T-cell (primary cell): ENCODE measurements around the gene CLSTN2. TPM values are rescaled to one million over a fixed set of nuclear protein-coding genes. Genes with fewer than 3 reads are reported as not detected.

Source experiments
- ATAC-seq, 4 experiments: fragments of 200-7000 bp in 3 of 4; fragments of 150-1000 bp in 1 of 4; cut with Tn5 transposase; replicated peaks in 1 of 4; 1 replicate in 3 of 4; 2 replicates in 1 of 4; pipeline ENCODE4 v1.10.0; 2021; ENCODE audit warnings: moderate library complexity in 3 of 4, mild to moderate bottlenecking in 2 of 4, moderate number of reproducible peaks in 1 of 4
- CTCF ChIA-PET, 2 donors: fragments of 300-600 bp; sonication (Branson Sonifier 250); formaldehyde crosslinking; loops; one replicate each; lab custom pipeline; 2022; ENCODE audit warnings: antibody characterized with exemption in 2 of 2; lab: Charles Lee
- POLR2A ChIA-PET, 2 donors: fragments of 300-600 bp; sonication (Branson Sonifier 250); formaldehyde crosslinking; loops; one replicate each; lab custom pipeline; 2022; ENCODE audit warnings: antibody characterized with exemption in 2 of 2; lab: Charles Lee
- DNase-seq, 35 experiments: peaks; one replicate each; pipeline versions ENCODE4 v3.0.0 to v3.0.0-alpha.2; 2013 to 2023
- H3K27ac ChIP-seq: one replicate; pipeline ENCODE4 v1.5.1; 2013; ENCODE audit warnings: low read length
- H3K27me3 ChIP-seq, 2 experiments: replicated peaks in 1 of 2; 1 replicate in 1 of 2; 2 replicates in 1 of 2; pipeline versions ENCODE4 v1.6.1 to v1.7.0; 2013; ENCODE audit warnings: low read length in 1 of 2, mixed read lengths in 1 of 2; ENCODE audit not compliant: control insufficient read depth in 2 of 2, insufficient read depth in 2 of 2; ENCODE audit errors: extremely low read depth in 1 of 2
- H3K36me3 ChIP-seq, 2 donors: 1 replicate in 1 of 2; 2 replicates in 1 of 2; pipeline versions ENCODE4 v1.6.1 to v1.7.0; 2013; ENCODE audit warnings: low read length in 1 of 2; ENCODE audit not compliant: control insufficient read depth in 2 of 2, insufficient read depth in 1 of 2; ENCODE audit errors: extremely low read depth in 1 of 2
- H3K4me1 ChIP-seq, 2 experiments: 1 replicate in 1 of 2; 2 replicates in 1 of 2; pipeline versions ENCODE4 v1.6.1 to v1.7.0; 2013; ENCODE audit warnings: low read length in 2 of 2, mixed read lengths in 1 of 2; ENCODE audit not compliant: insufficient read depth in 2 of 2, control insufficient read depth in 1 of 2; ENCODE audit errors: extremely low read depth in 1 of 2
- H3K4me3 ChIP-seq, 2 donors: 1 replicate in 1 of 2; 2 replicates in 1 of 2; pipeline versions ENCODE4 v1.5.1 to v1.7.0; 2013; ENCODE audit warnings: mild to moderate bottlenecking in 2 of 2, low read length in 1 of 2, moderate library complexity in 1 of 2; ENCODE audit not compliant: control insufficient read depth in 1 of 2; ENCODE audit errors: extremely low read depth in 1 of 2
- H3K9me3 ChIP-seq: 2 replicates; pipeline ENCODE4 v1.7.0; 2013
- H3K27ac Mint-ChIP-seq, 2 donors: one replicate each; pipeline ENCODE4 v1.8.0; 2020 to 2021; ENCODE audit warnings: mild to moderate bottlenecking in 2 of 2, mixed read lengths in 2 of 2
- H3K27me3 Mint-ChIP-seq, 2 donors: one replicate each; pipeline ENCODE4 v1.8.0; 2021 to 2022; ENCODE audit warnings: mixed read lengths in 2 of 2
- H3K36me3 Mint-ChIP-seq: one replicate; pipeline ENCODE4 v1.8.0; 2021; ENCODE audit warnings: mixed read lengths
- H3K4me1 Mint-ChIP-seq, 3 donors: one replicate each; pipeline ENCODE4 v1.8.0; 2020 to 2022; ENCODE audit warnings: mixed read lengths in 3 of 3, mild to moderate bottlenecking in 1 of 3
- H3K4me3 Mint-ChIP-seq, 3 donors: one replicate each; pipeline ENCODE4 v1.8.0; 2020 to 2022; ENCODE audit warnings: mild to moderate bottlenecking in 3 of 3, mixed read lengths in 3 of 3, moderate library complexity in 3 of 3
- H3K9me3 Mint-ChIP-seq, 3 donors: one replicate each; pipeline ENCODE4 v1.8.0; 2020 to 2022; ENCODE audit warnings: mixed read lengths in 3 of 3
- WGBS: methylation state at CpG from one replicate; pipeline ENCODE4 v1.1.5; 2013; ENCODE audit warnings: missing lambda C conversion rate; ENCODE audit not compliant: insufficient coverage; 5-methylcytosine and 5-hydroxymethylcytosine counted together
- total RNA-seq, 35 experiments: library from RNA in 6 of 35; stranded (reverse) in 6 of 35; fragments of 120-200 nt in 1 of 35; gene quantifications; one replicate each; pipeline versions ENCODE4 v1.2.1 to v1.2.4 and lab custom pipeline; 2013 to 2026

The CLSTN2 gene
- total RNA-seq, 5 donors from 2014 or later (not counting 1 experiment from before 2014, with no cell fraction given) = under 0.01 to 0.12 (median 0.03) TPM; not detected in 2

GRCh38 chr3:139974809-139975425, 39.9 kb downstream of the CLSTN2 start:
- Histone ChIP-seq H3K4me3 (no peak overlapping the region), H3K4me1 (no peaks in the 10 kb centered on the region), H3K27ac (no peak overlapping the region), H3K9me3 (no peaks in the 10 kb centered on the region), H3K36me3 (no peaks in the 10 kb centered on the region), H3K27me3 (peaks cover 0 to 3% of the 10 kb centered on the region in 2 experiments)
- DNase-seq = no peak
- Mint-ChIP-seq H3K27me3 (peaks cover 0 to 3% of the 10 kb centered on the region in 2 donors), H3K4me1 (no peaks in the 10 kb centered on the region), H3K4me3 (no peak overlapping the region), H3K36me3 (no peaks in the 10 kb centered on the region), H3K9me3 (no peaks in the 10 kb centered on the region), H3K27ac (no peak overlapping the region)
- POLR2A ChIA-PET = no interaction called here
- 33% methylated on average over 1 of the region's 2 CpGs for WGBS
- no peak for ATAC-seq
- CTCF ChIA-PET = no interaction called here

- no peaks in the 10 kb centered on the region for H3K4me1 Mint-ChIP-seq
- Histone ChIP-seq H3K27ac (no peak overlapping the region), H3K27me3 (peaks cover 0 to 3% of the 10 kb centered on the region in 2 experiments), H3K4me3 (no peak overlapping the region), H3K36me3 (no peaks in the 10 kb centered on the region), H3K9me3 (no peaks in the 10 kb centered on the region), H3K4me1 (no peaks in the 10 kb centered on the region)
- no peak overlapping the region for H3K4me3 Mint-ChIP-seq
- peaks cover 0 to 4% (median 0%) of the 10 kb centered on the region in 3 donors for H3K9me3 Mint-ChIP-seq
- no peaks in the 10 kb centered on the region for H3K36me3 Mint-ChIP-seq
- ATAC-seq (no peak), DNase-seq (no peak)
- peaks cover 0 to 10% of the 10 kb centered on the region in 2 donors for H3K27me3 Mint-ChIP-seq
- 86% methylated on average over 1 of the region's 5 CpGs for WGBS
- ChIA-PET POLR2A (interaction anchor here in 1 of 2 donors (0.6 kb wide), 1 partner anchor 33 kb away, joined by 3 read pairs; no protein-coding TSS in a partner anchor), CTCF (no interaction called here)
- no peak overlapping the region for H3K27ac Mint-ChIP-seq
Measured at GRCh38 chr3:139975594-139976365, 40.8 kb downstream of the CLSTN2 start.

GRCh38 chr3:139978966-139979365, 44.0 kb downstream of the CLSTN2 start:
- ATAC-seq (no peak), DNase-seq (no peak)
- Histone ChIP-seq H3K9me3 (no peaks in the 10 kb centered on the region), H3K27ac (no peak overlapping the region), H3K4me3 (no peak overlapping the region), H3K36me3 (no peaks in the 10 kb centered on the region), H3K4me1 (no peaks in the 10 kb centered on the region), H3K27me3 (no peaks in the 10 kb centered on the region)
- Mint-ChIP-seq H3K4me3 (no peak overlapping the region), H3K36me3 (no peaks in the 10 kb centered on the region), H3K27ac (no peak overlapping the region), H3K27me3 (peaks cover 0 to 7% of the 10 kb centered on the region in 2 donors), H3K9me3 (peaks cover 0 to 4% (median 0%) of the 10 kb centered on the region in 3 donors), H3K4me1 (no peaks in the 10 kb centered on the region)
- CTCF ChIA-PET = no interaction called here
- 82% methylated on average over 1 of the region's 4 CpGs for WGBS
- POLR2A ChIA-PET = no interaction called here

GRCh38 chr3:139979991-139980390, 45.0 kb downstream of the CLSTN2 start:
- no peaks in the 10 kb centered on the region for H3K4me1 Mint-ChIP-seq

GRCh38 chr3:139982404-139982803, 47.4 kb downstream of the CLSTN2 start:
- Histone ChIP-seq H3K9me3 (no peaks in the 10 kb centered on the region), H3K27me3 (peaks cover 0 to 2% of the 10 kb centered on the region in 2 experiments), H3K36me3 (no peaks in the 10 kb centered on the region), H3K4me3 (no peak overlapping the region), H3K27ac (no peak overlapping the region), H3K4me1 (no peaks in the 10 kb centered on the region)
- DNase-seq (no peak), ATAC-seq (no peak)
- ChIA-PET CTCF (no interaction called here), POLR2A (no interaction called here)
- no peak overlapping the region for H3K4me3 Mint-ChIP-seq
- peaks cover 0 to 4% (median 0%) of the 10 kb centered on the region in 3 donors for H3K9me3 Mint-ChIP-seq
- H3K36me3 Mint-ChIP-seq = no peaks in the 10 kb centered on the region
- no peak overlapping the region for H3K27ac Mint-ChIP-seq
- no CpG with 5 or more reads among the region's 1 CpG for WGBS
- H3K27me3 Mint-ChIP-seq = peaks cover 3 to 11% of the 10 kb centered on the region in 2 donors
- H3K4me1 Mint-ChIP-seq = no peaks in the 10 kb centered on the region

More at GRCh38 chr3:139979991-139980390, 45.0 kb downstream of the CLSTN2 start:
- Mint-ChIP-seq H3K4me3 (no peak overlapping the region), H3K9me3 (peaks cover 0 to 4% (median 0%) of the 10 kb centered on the region in 3 donors), H3K27me3 (peaks cover 2 to 7% of the 10 kb centered on the region in 2 donors), H3K36me3 (no peaks in the 10 kb centered on the region), H3K27ac (no peak overlapping the region)
- no CpG with 5 or more reads among the region's 1 CpG for WGBS
- Histone ChIP-seq H3K27ac (no peak overlapping the region), H3K9me3 (no peaks in the 10 kb centered on the region), H3K27me3 (peaks cover 0 to 2% of the 10 kb centered on the region in 2 experiments), H3K4me1 (no peaks in the 10 kb centered on the region), H3K36me3 (no peaks in the 10 kb centered on the region), H3K4me3 (no peak overlapping the region)
- CTCF ChIA-PET = no interaction called here
- no peak for ATAC-seq
- POLR2A ChIA-PET = no interaction called here
- DNase-seq = no peak

DNA sequence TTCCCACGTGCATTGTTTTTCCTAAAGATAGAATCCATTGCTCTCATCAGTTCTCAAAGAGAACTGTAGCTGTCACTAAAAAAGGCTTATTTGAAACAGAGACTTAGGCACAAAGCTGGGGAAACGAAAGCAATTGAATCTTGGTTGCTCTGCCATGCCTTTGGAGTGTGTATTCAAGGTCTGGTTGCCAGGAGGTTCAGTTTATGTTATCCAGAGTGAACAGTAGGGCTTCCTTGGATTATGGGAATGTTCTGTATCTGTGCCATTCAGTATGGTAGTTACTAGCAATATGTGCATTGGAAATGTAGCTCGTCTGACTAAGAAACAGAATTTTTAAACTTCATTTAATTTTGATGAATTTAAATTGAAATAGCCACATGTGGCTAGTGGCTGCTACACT, 50.6 kb downstream of the CLSTN2 start:
- Histone ChIP-seq H3K36me3 (no peaks in the 10 kb centered on the region), H3K27me3 (peaks cover 2 to 3% of the 10 kb centered on the region in 2 experiments), H3K9me3 (no peaks in the 10 kb centered on the region), H3K27ac (no peak overlapping the region), H3K4me3 (no peak overlapping the region), H3K4me1 (no peaks in the 10 kb centered on the region)
- H3K27me3 Mint-ChIP-seq = peaks cover 3 to 6% of the 10 kb centered on the region in 2 donors
- no peak overlapping the region for H3K4me3 Mint-ChIP-seq
- ATAC-seq = no peak
- POLR2A ChIA-PET = no interaction called here
- CTCF ChIA-PET = no interaction called here
- WGBS = 54% methylated on average over 2 of the region's 3 CpGs
- DNase-seq = no peak
- no peak overlapping the region for H3K27ac Mint-ChIP-seq
- no peaks in the 10 kb centered on the region for H3K9me3 Mint-ChIP-seq
- H3K36me3 Mint-ChIP-seq = no peaks in the 10 kb centered on the region
- H3K4me1 Mint-ChIP-seq = no peaks in the 10 kb centered on the region
